Measurements from ENCODE around the gene TMEM132E. TPM values are rescaled to one million over a fixed set of nuclear protein-coding genes. Genes with fewer than 3 reads are reported as not detected.
A peak's percentile ranks its signal among the peaks of the same experiment; 100 is the strongest.

TMEM132E gene
- total RNA-seq, 3 donors from 2014 or later = under 0.01 TPM; not detected in 1

DNA sequence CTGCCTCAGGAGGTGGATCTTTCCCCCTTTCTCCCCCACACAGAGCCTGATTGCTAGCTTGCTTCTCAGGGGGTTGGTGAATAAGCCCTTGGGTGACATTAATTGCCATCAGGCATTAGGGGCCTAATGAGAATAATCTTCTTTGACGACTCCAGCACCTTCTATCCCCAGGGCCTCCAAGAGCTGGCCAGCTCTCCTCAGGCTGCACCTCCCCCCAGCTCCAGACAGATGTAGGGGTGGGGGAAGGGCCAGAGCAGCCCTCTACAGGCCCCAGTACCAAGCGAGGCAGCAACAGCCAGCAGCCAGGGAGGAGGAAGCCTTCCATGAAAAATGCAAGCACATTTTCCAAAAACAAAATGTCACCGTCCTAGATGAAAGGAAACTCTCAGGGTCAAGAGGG, 1.4 kb upstream of the TMEM132E start:
- TF ChIP-seq, protein P1, sequence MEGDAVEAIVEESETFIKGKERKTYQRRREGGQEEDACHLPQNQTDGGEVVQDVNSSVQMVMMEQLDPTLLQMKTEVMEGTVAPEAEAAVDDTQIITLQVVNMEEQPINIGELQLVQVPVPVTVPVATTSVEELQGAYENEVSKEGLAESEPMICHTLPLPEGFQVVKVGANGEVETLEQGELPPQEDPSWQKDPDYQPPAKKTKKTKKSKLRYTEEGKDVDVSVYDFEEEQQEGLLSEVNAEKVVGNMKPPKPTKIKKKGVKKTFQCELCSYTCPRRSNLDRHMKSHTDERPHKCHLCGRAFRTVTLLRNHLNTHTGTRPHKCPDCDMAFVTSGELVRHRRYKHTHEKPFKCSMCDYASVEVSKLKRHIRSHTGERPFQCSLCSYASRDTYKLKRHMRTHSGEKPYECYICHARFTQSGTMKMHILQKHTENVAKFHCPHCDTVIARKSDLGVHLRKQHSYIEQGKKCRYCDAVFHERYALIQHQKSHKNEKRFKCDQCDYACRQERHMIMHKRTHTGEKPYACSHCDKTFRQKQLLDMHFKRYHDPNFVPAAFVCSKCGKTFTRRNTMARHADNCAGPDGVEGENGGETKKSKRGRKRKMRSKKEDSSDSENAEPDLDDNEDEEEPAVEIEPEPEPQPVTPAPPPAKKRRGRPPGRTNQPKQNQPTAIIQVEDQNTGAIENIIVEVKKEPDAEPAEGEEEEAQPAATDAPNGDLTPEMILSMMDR (IDR thresholded peaks at IDR 0.05) = no peak
- TF ChIP-seq POLR2A (IDR thresholded peaks at IDR 0.05) (no peak), POLR2AphosphoS5 (IDR thresholded peaks at IDR 0.05) (no peak)
- no peak overlapping the region for H3K4me3 ChIP-seq
- peaks cover 6 to 72% of the 10 kb centered on the region in 2 donors for H3K27me3 ChIP-seq
- H3K4me1 ChIP-seq = peaks cover 21 to 23% of the 10 kb centered on the region in 2 donors
- DNase-seq (ENCODE audit: low spot score in 2 of 2) = peak in 1 of 2 donors; percentile 15
- H3K9me3 ChIP-seq = no peaks in the 10 kb centered on the region
- H3K36me3 ChIP-seq = no peaks in the 10 kb centered on the region
- intact Hi-C loops (cut with DNase I; ENCODE audit: low total_unique reads) = no loop called here
- no peak overlapping the region for H3K27ac ChIP-seq

GRCh38 chr17:34578656-34579016, 746 bp upstream of the TMEM132E start:
- intact Hi-C loops (cut with DNase I; ENCODE audit: low total_unique reads) = no loop called here
- Histone ChIP-seq H3K4me3 (peak overlapping the region; percentile 48 to 79 (median 59)), H3K9me3 (no peaks in the 10 kb centered on the region), H3K4me1 (peaks cover 21 to 23% of the 10 kb centered on the region in 2 donors), H3K27me3 (peaks cover 6 to 77% of the 10 kb centered on the region in 2 donors), H3K36me3 (no peaks in the 10 kb centered on the region), H3K27ac (no peak overlapping the region)
- DNase-seq (ENCODE audit: low spot score in 2 of 2) = peak in 1 of 2 donors; percentile 30
- TF ChIP-seq, protein P1 (IDR thresholded peaks at IDR 0.05) = no peak
- TF ChIP-seq POLR2AphosphoS5 (IDR thresholded peaks at IDR 0.05) = no peak
- no peak for TF ChIP-seq POLR2A (IDR thresholded peaks at IDR 0.05)

GRCh38 chr17:34579979-34580684, 750 bp downstream of the TMEM132E start:
- no peaks in the 10 kb centered on the region for H3K9me3 ChIP-seq
- no peak for TF ChIP-seq POLR2A (IDR thresholded peaks at IDR 0.05)
- TF ChIP-seq, protein P1 (IDR thresholded peaks at IDR 0.05) = no peak
- TF ChIP-seq POLR2AphosphoS5 (IDR thresholded peaks at IDR 0.05) = no peak
- no peaks in the 10 kb centered on the region for H3K36me3 ChIP-seq
- peak overlapping the region; percentile 48 to 79 (median 59) for H3K4me3 ChIP-seq
- intact Hi-C loops (cut with DNase I; ENCODE audit: low total_unique reads) = no loop called here
- DNase-seq (ENCODE audit: low spot score in 2 of 2) = peak in 1 of 2 donors; percentile 51
- no peak overlapping the region for H3K27ac ChIP-seq
- peaks cover 21 to 23% of the 10 kb centered on the region in 2 donors for H3K4me1 ChIP-seq
- H3K27me3 ChIP-seq = peaks cover 6 to 92% of the 10 kb centered on the region in 2 donors

- Histone ChIP-seq H3K9me3 (no peaks in the 10 kb centered on the region), H3K36me3 (no peaks in the 10 kb centered on the region), H3K4me3 (peak overlapping the region; percentile 48 to 79 (median 59)), H3K27ac (no peak overlapping the region), H3K27me3 (peaks cover 6 to 89% of the 10 kb centered on the region in 2 donors), H3K4me1 (peaks cover 21 to 23% of the 10 kb centered on the region in 2 donors)
- TF ChIP-seq, protein P1 (IDR thresholded peaks at IDR 0.05) = no peak
- TF ChIP-seq POLR2A (IDR thresholded peaks at IDR 0.05) (no peak), POLR2AphosphoS5 (IDR thresholded peaks at IDR 0.05) (no peak)
- intact Hi-C loops (cut with DNase I; ENCODE audit: low total_unique reads) = no loop called here
- DNase-seq (ENCODE audit: low spot score in 2 of 2) = peak in 1 of 2 donors; percentile 49
Measured at GRCh38 chr17:34580685-34581445, 1.5 kb downstream of the TMEM132E start.

All from breast epithelium (tissue), 4 donors.